Esophagus mucosa (tissue), 1 donor: Measurements from ENCODE around the gene CACNA2D1. TPM values are rescaled to one million over a fixed set of nuclear protein-coding genes. Genes with fewer than 3 reads are reported as not detected.
"Not testable (repeated sequence)": the region's sequence is repeated elsewhere in the genome, so short reads cannot be mapped to it uniquely, and the experiment has no call there.

ENCODE experiments used
- ATAC-seq: fragments of 200-7000 bp; cut with Tn5 transposase; one replicate; pipeline ENCODE4 v1.9.1; 2020
- total RNA-seq: library from RNA; stranded (reverse); gene quantifications from one replicate; pipeline ENCODE4 v1.2.4, GENCODE V29; 2023
- donor health status: DM: yes; HTN: yes; CAD: no.

Gene CACNA2D1
- total RNA-seq, 1 donor from 2014 or later = 2.2 TPM

- no peak for ATAC-seq
Observed at GRCh38 chr7:82434275-82435022, 9.1 kb downstream of the CACNA2D1 start.

GRCh38 chr7:82433507-82433906, 10.1 kb downstream of the CACNA2D1 start:
- ATAC-seq = no peak

- ATAC-seq = not testable (repeated sequence)
Observed at GRCh38 chr7:82432743-82433142, 10.8 kb downstream of the CACNA2D1 start.

GRCh38 chr7:82430500-82431465, 12.8 kb downstream of the CACNA2D1 start:
- ATAC-seq = no peak

- no peak for ATAC-seq
Observed at GRCh38 chr7:82429408-82429807, 14.2 kb downstream of the CACNA2D1 start.

- ATAC-seq = no peak
Observed at GRCh38 chr7:82428186-82428961, 15.2 kb downstream of the CACNA2D1 start.

GRCh38 chr7:82423446-82423845, 20.1 kb downstream of the CACNA2D1 start:
- no peak for ATAC-seq

- no peak for ATAC-seq
Observed at GRCh38 chr7:82419200-82419599, 24.4 kb downstream of the CACNA2D1 start.

- ATAC-seq = no peak
Observed at GRCh38 chr7:82417898-82418297, 25.7 kb downstream of the CACNA2D1 start.

- no peak for ATAC-seq
Observed at GRCh38 chr7:82416402-82416801, 27.2 kb downstream of the CACNA2D1 start.

GRCh38 chr7:82414389-82414788, 29.2 kb downstream of the CACNA2D1 start:
- no peak for ATAC-seq

GRCh38 chr7:82413237-82413636, 30.3 kb downstream of the CACNA2D1 start:
- no peak for ATAC-seq

- ATAC-seq = no peak
Observed at GRCh38 chr7:82411732-82412131, 31.8 kb downstream of the CACNA2D1 start.

- no peak for ATAC-seq
Observed at GRCh38 chr7:82410461-82410860, 33.1 kb downstream of the CACNA2D1 start.

GRCh38 chr7:82406937-82407336, 36.6 kb downstream of the CACNA2D1 start:
- no peak for ATAC-seq

GRCh38 chr7:82405301-82405700, 38.3 kb downstream of the CACNA2D1 start:
- no peak for ATAC-seq

GRCh38 chr7:82404652-82405051, 38.9 kb downstream of the CACNA2D1 start:
- no peak for ATAC-seq

- no peak for ATAC-seq
Observed at GRCh38 chr7:82404094-82404493, 39.5 kb downstream of the CACNA2D1 start.

GRCh38 chr7:82397879-82398524, 45.6 kb downstream of the CACNA2D1 start:
- no peak for ATAC-seq

GRCh38 chr7:82396343-82396742, 47.2 kb downstream of the CACNA2D1 start:
- no peak for ATAC-seq

GRCh38 chr7:82395147-82395546, 48.4 kb downstream of the CACNA2D1 start:
- ATAC-seq = no peak

GRCh38 chr7:82393840-82394220, 49.7 kb downstream of the CACNA2D1 start:
- no peak for ATAC-seq
